Hematopoietic multipotent progenitor cell treated with erythropoietin and hydrocortisone succinate and interleukin-3 and kit ligand, for 15 days (in vitro differentiated cells): ENCODE measurements around the gene NUDT17.
A peak's percentile ranks its signal among the peaks of the same experiment; 100 is the strongest.
"Not testable (repeated sequence)": the region's sequence is repeated elsewhere in the genome, so short reads cannot be mapped to it uniquely, and the experiment has no call there.

Source experiments
- DNase-seq: peaks from one replicate; pipeline ENCODE4 v3.0.0-alpha.2; 2015; ENCODE audit warnings: low spot score

Gene NUDT17, protein sequence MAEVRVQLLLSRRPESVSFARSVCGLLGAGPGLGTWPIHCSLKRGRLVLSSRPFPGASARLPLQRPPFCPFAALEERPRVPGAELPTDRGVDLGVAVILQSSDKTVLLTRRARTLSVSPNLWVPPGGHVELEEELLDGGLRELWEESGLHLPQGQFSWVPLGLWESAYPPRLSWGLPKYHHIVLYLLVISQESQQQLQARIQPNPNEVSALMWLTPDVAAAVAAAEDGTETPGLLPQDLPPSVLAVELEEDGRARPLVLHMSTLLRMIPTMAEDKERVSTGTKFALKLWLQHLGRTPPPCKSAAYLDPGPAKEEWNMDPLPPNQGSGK

DNA sequence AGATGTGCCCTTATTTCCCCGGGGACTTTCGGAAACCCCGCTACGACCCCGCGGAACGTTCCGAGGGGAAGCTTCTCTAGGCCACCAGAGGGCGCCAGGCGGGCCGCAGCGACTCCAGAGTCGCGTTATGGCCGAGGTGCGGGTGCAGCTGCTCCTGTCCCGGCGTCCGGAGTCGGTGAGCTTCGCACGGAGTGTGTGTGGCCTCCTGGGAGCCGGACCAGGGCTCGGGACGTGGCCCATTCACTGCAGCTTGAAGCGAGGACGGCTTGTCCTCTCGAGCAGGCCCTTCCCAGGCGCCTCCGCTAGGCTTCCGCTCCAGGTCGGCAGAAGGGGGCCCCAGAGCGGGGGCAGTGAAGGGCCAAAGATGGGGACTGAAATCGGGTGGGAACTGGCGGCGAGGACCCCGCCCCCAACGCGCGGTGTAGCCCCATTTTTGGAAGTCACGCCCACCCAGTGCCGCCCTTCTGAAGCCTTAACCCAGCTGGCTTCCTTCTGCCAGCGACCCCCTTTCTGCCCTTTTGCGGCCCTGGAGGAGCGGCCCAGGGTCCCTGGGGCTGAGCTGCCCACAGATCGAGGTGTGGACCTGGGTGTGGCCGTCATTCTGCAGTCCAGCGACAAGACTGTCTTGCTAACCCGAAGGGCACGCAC lies at the start of gene NUDT17:
Gene NUDT17, plus strand, starts transcription at position 117 of the 648 bp plus-strand sequence. Its CDS starts 11 bp downstream, at position 128.
- peak; percentile 84 for DNase-seq

DNA sequence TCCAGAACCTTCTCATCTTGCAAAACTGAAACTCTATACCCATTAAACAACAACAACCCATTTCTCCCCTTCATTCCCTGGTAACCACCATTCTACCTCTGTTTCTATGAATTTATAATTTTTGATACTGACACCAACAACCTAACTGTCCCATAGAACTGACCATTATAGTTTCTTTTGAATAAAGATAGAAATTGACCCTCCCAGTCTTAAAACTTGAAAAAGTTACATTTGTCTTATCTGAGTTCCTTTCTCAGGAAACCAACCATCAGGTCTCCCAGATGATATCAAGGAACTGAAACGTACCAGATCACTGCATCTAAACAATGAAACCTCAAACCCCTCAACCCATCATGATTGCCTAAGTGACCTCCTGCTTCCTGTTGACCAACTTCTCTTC lies 48.7 kb upstream of the NUDT17 start:
- no peak for DNase-seq

DNA sequence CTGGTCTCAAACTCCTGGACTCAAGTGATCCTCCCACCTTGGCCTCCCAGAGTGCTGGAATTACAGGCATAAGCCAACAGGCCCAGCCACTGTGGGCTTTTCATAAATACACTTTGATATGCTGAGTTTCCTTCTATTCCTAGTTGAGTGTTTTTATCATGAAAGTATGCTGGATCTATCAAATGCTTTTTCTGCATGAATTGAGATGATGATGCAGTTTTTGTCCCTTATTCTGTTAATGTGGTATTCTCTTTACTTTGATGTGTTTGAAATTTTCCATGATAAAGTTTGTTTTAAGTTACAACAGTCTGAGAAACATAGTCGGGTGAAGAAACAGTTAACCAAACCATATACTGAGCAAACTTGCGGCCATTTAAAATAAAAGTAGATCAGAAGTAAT lies 45.6 kb upstream of the NUDT17 start:
- DNase-seq: no peak

DNA sequence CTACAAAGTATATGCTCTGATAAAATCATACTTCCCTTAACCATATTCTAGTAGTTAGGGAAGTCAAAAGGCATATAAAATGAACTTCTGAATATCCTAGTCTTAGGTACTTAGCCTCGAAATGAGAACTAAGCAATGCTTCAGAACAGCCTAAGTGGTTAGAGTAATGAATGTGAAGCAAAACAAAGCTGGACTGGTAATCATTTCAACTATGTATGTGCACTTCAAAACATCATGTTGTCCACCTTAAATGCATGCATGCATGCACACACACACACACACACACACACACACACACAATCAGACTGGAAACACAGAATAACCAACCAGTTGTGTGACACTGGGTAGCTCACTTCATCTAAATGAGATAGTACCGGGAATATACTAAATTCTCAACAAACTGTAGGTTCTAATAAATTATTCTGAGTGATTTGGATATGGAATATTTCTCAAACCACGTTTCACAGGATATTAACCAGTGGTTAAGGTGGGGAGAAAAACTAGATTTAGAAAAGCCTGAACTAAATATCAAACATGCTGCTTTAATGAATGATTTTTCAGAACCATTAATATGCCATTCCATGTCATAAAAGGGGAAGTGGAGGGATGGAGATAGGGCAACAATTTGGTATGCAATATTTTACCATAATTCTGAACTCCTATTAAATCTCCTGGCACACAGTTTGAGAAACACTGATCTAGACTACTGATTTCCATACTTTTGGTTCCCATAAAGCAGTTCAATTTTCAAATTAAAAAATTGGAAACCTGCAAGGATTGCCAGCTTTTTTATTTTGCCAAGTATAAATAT lies 41.0 kb upstream of the NUDT17 start:
- no peak for DNase-seq

DNA sequence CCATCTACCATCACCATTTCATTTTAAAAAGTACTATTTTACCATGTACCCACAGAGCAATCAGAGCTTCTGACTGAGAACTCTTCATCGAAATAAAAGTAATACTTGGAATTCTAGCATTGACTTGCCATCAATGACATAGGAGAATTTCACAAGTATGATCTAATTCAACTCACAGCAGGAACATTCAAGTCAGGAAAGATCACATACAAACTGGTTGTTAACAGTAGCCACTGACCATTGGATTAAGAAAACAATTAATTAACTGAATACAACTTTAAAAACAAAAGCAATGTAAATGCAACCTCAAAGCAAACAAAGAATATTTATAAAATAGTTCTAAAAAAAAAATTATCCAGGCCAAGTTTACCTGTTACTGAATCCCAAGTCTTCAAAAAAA lies 40.4 kb upstream of the NUDT17 start:
- DNase-seq: no peak

DNA sequence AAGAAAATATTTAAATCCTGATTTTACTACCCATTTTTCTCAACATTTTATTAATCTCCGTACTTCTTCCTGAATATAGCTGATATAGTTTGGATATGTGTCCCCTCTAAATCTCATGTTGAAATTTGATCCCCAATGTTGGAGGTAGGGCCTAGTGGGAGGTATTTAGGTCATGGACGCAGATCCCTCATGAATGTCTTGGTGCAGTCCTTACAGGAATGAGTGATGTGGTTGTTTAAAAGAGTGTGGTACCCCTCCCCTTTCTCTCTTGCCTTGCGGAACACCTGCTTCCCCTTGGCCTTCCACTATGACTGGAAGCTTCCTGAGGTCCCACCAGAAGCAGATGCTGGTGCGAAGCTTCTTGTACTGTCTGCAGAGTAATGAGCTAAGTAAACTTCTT lies 39.0 kb upstream of the NUDT17 start:
- DNase-seq: no peak

DNA sequence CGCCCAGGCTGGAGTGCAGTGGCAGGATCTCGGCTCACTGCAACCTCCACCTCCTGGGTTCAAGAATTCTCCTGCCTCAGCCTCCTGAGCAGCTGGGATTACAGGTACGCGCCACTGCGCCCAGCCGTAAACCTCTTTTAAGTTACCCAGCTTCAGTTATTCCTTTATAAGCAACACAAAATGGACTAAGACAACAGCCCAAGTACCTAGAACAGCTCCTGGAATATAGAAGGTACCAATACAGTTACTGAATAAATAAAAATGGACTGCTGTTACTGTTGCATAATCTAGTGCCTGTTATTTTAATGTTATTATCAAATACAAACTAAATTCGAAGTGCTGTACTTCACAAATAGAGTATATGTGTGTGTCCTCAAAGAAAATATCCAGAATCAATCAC lies 38.6 kb upstream of the NUDT17 start:
- no peak for DNase-seq

DNA sequence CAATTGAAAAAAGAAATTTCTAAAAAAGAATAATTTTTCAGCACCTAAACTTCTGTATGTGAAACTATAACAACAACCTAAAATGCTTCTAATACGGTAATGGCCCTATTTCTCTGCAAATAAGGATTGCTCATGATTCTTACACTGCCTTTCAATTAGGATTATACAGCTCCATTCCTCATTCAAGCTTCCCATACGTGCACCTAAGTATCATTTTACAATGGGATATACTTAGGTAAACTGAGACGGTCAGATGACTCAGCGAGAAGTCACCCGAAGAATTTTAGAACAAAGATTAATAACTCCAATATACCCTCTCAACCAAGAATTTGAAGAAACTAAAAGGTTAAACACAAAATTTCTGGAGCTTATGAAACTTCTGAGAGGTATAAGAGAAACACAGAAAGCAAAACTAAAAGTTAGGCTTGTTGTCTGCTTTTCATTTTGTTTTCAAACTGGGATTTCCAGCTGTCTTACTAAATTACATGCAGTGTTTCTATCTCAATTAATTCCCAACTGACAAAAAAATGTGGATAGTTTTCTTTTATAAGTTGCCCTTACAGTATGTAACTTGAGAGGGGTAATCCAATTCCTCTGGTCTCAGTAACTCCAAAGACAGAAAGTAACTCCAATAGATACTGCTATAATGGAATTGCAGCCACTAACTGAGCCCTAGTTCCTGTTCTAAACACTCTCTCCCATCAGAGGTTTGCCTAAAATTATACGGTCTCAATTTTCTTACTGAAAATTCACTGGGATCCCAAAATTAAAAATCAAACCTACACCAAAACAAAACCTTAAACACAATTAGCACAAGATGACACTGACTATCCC lies 32.2 kb upstream of the NUDT17 start:
- not testable (repeated sequence) for DNase-seq

DNA sequence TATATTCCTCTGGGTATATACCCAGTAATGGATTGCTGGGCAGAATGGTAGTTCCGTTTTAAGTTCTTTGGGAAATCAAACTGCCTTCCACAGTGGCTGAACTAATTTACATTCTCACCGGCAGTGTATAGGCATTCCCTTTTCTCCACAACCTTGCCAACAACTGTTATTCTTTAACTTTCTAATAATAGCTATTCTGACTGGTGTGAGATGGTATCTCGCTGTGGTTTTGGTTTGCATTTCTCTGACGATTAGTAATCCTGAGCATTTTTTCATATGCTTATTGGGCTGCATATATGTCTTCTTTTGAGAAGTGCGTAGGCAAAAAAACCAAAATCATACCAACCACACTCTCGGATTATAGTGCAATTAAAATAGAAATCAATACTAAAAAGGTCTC lies 27.3 kb upstream of the NUDT17 start:
- not testable (repeated sequence) for DNase-seq

DNA sequence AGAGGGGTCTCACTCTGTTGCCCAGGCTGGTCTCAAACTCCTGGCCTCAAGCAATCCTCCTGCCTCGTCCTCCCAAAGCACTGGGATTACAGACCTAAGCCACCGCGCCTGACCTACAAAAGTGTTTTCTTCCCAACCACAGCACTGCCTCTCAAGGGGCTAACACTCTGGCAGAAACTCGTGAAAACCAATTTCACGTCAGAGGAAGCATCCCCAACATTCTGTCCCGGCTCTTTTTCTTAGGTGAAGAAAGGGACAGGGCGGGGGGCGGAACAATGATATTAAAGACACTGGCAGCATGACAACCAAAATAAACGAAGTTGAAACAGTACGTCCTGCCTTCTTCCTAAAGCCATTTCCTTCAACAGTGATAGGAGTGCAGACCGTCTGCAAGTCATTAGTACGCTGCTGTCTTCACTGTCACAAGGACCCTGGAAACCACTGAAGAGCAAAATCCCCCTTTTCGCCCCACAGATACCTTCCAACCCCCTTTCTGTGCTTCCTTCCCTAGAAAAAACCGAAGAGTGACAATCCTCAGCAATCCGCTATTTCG lies 22.6 kb upstream of the NUDT17 start:
- not testable (repeated sequence) for DNase-seq

DNA sequence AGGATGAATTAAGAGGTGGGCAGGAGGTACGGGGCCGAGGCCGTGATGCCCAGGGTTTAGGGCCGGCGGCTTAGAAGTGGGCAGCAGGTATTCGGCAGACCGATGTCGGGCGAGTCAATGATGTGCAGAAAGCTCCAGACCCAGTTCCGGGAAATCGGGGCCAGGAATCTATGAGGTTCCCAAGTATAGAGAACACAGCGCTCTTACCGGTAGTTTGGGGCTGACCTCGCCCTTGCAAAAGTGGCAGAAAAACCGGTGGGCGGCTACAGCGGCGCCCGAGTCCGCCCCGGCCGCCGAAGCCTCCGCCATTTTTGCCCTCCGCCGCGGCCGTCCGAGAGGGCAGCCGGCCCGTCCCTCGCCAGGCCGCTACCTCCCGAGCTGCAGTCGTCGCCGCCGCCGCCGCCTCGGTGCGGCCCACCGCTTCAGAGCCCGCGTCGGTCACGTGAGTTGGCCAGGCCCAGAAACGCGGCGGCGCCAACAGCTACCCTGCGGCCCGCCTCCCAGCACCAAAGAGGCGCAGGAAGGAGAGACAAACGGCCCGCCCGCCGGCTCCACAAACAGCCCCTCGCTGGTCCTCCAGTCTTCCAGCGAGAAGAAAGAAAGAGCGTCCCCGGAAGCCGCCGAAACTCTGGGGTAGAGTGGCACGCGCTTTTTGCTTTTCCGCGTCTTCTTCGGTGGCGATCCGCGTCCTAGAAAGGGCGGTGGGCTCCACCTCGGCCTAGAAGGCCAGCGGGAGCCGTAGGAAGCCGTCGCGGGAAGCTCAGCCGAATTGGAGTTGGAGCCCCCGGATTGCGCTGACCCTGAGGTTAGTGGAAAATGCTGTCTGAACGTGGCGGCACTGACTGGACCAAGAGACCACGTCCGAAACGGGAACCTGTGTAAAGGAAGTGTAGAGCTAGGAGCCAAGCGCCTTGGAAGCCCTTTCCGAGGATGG lies 21.6 kb upstream of the NUDT17 start, which contains the start of the genes POLR3C and RNF115:
Gene POLR3C, plus strand, starts transcription at position 636 of the 934 bp plus-strand sequence. CDS start 1,577 bp downstream, outside the sequence.
Gene RNF115, minus strand, starts transcription at position 531 of the 934 bp plus-strand sequence. Its CDS starts 222 bp downstream, at position 309.
- DNase-seq: peak; percentile 81

DNA sequence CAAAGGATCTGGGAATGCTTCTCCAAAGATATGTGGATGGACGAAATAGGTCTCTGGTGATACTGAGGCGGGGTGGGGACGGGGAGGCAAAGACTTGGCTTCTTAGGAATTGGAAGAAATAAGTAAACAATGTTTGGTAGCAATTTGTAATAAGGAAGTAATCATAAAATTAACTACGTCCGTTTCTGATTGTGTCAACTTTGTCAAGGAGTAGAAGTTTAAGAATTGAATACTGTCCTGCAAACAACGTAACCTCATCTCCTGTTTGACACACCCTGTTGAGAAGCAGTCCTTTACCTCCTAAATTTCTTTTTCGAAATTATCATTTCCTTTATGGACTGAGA lies 21.0 kb upstream of the NUDT17 start:
- peak; percentile 34 for DNase-seq

DNA sequence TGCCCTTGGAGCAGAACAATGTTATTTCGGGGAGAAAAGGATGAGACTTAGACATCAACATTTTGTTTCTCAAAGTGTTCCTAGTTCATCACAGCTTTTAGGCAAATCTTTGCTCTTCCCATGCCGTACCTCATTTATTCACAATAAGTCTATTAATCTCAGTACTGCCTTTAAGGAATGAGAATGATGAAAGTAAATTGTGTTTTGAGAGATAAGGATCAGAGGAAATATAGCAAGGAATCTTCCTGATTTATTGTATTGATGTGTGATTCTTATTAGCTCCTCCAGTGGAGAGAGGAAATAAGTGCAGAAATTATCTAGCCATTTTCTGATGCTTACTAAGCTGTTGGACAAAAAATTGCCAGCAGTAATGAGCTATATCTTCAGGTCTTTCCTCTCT lies 19.4 kb upstream of the NUDT17 start:
- peak; percentile 21 for DNase-seq

DNA sequence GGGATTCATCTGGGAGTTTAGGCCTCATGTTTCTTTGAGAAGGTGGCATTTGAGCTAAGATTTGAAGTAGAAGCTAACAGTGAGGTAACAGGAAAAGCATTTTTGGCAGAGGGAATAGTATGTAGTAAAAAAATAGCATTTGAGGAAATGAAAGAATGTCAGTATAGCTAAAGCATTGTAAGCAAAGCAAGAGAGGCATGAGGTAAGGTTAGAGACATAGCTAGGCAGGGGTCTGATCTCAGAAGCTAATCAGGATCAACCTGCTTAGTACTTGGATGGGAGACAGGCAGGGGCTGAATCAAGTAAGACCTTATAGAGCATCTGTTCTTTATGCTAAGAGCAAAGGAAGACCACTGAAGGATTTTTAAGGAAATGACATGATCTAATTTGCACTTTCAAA lies 17.5 kb upstream of the NUDT17 start:
- no peak for DNase-seq

DNA sequence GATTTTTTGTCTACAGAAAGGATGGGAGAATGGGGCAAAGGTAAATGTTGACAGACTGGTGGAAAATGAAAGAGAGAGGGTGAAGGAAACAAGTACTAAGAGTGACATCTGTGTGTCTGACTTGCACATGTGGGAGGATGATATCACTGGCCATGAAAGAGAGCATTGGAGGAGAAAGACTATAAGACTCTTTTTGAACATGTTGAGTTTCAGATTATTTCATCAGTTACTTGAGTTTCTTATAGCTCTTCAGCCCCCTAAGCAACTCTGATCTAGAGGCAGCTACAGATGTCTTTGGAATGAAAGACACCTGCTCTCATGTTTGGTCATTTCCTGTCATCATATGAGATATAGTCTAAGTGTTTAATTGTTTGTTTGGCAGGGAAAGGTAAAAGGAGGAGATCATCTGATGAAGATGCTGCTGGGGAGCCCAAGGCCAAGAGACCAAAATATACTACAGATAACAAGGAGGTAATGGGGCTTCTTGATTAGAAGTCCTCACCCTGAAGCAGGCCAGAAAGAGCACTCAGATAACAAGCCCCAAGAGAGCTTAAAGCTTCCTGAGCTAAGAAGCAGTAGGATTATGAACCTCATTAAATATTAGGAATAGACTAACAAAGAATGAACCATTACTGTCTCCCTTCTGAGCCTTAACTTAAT lies 16.9 kb upstream of the NUDT17 start:
- peak; percentile 81 for DNase-seq

DNA sequence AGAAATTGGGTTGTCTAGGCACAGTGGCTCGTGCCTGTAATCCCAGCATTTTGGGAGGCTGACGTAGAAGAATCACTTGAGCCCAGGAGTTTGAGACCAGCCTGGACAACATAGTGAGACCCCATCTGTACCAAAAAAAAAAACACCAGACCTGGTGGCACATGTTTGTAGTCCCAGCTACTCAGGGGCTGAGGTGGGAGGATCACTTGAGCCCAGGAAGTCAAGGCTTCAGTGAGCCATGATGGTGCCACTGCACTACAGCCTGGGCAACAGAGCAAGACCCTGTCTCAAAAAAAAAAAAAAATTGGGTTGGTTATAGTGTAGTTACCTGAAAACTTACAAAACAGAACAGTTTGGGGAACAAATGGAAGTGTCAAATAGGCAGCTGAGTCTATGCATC lies 14.6 kb upstream of the NUDT17 start:
- DNase-seq: not testable (repeated sequence)

DNA sequence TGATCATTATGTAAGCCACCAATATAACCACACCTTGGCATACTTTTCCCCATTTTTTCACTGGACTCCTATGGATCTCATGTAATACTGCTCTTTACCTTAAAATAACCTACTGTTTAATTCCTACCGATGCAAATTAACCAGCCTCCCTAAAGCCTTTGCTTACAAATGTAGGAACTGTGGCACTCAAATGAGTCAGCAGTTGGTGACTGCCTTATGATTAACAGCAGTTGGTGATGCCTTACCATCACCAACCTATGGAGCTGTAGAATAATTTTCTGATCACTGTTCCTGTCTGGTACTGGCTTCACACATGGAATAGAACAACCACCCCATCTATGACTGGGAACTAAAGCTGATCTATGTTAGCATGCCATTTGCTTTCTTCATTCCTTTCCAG lies 7.8 kb upstream of the NUDT17 start:
- DNase-seq: no peak

DNA sequence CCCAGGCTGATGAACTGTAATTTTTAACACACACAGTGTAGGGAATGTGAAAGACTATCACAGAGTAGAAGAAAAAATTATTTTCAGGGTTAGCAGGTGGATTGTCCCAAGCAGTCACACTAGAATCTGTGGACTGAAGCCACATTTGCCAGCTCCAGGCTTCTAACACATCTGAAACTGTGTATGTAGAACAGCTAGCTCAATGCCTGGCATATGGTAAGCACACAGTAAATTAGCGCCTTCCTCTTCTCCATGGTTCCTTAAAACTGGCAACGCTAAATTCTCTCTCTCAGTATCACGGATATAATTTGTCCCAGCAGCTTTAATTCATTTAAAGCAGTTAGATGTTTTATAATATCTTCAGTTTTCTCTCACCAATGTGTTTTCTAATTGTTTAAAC lies 2.4 kb upstream of the NUDT17 start:
- no peak for DNase-seq

DNA sequence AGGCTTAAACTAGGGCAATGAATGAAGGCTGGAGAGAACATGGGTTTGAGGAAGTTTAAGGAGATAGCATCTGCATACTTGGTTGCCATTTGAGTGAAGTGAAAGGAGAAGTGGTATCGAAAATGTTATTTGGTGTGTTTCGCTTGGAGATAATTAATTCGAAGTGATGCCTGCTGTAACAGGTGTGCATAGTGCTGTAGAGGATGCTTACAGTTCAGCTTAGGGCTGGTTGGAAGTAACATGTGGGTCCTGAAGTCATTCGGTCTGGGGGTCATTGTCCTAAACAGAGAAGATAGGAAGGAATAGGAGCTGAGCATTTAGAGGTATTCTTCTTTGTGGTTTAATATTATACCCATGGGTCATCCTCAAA lies 301 bp upstream of the NUDT17 start:
- no peak for DNase-seq

DNA sequence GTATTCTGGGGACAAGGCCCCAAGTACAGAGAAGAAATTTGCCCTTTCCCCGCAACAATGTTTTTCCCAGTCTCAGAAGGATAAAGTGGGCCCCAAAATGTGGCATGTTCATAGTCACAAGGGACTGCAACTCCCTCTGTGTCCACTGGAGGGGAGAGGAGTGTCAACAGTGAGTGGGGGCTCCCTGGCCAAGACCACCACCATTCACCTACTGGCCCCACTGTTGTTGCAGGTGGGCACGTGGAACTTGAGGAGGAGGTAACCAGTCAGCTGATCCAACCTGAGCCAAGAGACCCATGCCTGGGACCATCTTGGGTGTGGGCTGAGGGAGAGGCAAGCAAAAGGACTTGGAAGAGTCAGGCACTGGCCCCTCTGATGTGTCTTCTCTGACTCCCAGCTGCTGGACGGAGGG lies 777 bp downstream of the NUDT17 start:
- DNase-seq: peak; percentile 48
